NCI-H460 (cell line): ENCODE measurements around the gene CUBN. TPM values are rescaled to one million over a fixed set of nuclear protein-coding genes. Genes with fewer than 3 reads are reported as not detected.
"Not testable (repeated sequence)": the region's sequence is repeated elsewhere in the genome, so short reads cannot be mapped to it uniquely, and the experiment has no call there.

Experiments
- DNase-seq: peaks from one replicate; pipeline ENCODE4 v3.0.0-alpha.2; 2016; ENCODE audit warnings: low read depth; ENCODE audit errors: extremely low read depth
- total RNA-seq: library from RNA; depleted of rRNA; stranded (reverse); fragments of >200 nt; shearing (Covaris generic); gene quantifications from 2 replicates; pipeline ENCODE4 v1.2.3, GENCODE V29; 2014

CUBN gene
- total RNA-seq, 1 experiment from 2014 or later: 0.67 TPM

GRCh38 chr10:17022896-17023295 is 106.7 kb downstream of the CUBN start:
- DNase-seq: no peak

GRCh38 chr10:17022466-17022825 is 107.2 kb downstream of the CUBN start:
- no peak for DNase-seq

GRCh38 chr10:17021656-17022465 is 107.8 kb downstream of the CUBN start:
- DNase-seq: no peak

GRCh38 chr10:17019696-17020095 is 109.9 kb downstream of the CUBN start:
- no peak for DNase-seq

GRCh38 chr10:17013131-17013983 is 116.3 kb downstream of the CUBN start:
- DNase-seq: not testable (repeated sequence)

GRCh38 chr10:17012731-17013130 is 116.9 kb downstream of the CUBN start:
- not testable (repeated sequence) for DNase-seq

- DNase-seq: no peak
These were observed 119.1 kb downstream of the CUBN start for GRCh38 chr10:17010363-17011145.

- no peak for DNase-seq
These were observed 120.4 kb downstream of the CUBN start for GRCh38 chr10:17009212-17009700.

GRCh38 chr10:17007418-17007770 is 122.2 kb downstream of the CUBN start:
- DNase-seq: no peak

GRCh38 chr10:17006631-17007417 is 122.8 kb downstream of the CUBN start:
- DNase-seq: no peak

- DNase-seq: no peak
These were observed 123.7 kb downstream of the CUBN start for GRCh38 chr10:17005621-17006566.

GRCh38 chr10:17004801-17005380 is 124.7 kb downstream of the CUBN start:
- no peak for DNase-seq

GRCh38 chr10:17003651-17004286 is 125.8 kb downstream of the CUBN start:
- DNase-seq: no peak

- no peak for DNase-seq
These were observed 126.5 kb downstream of the CUBN start for GRCh38 chr10:17003151-17003550.

- no peak for DNase-seq
These were observed 127.5 kb downstream of the CUBN start for GRCh38 chr10:17001961-17002749.

GRCh38 chr10:17001297-17001744 is 128.3 kb downstream of the CUBN start:
- DNase-seq: no peak
